Measurements from ENCODE around the gene DAPK2. TPM values are rescaled to one million over a fixed set of nuclear protein-coding genes. Genes with fewer than 3 reads are reported as not detected.
A peak's percentile ranks its signal among the peaks of the same experiment; 100 is the strongest.

The DAPK2 gene
- total RNA-seq, 1 donor from 2014 or later, result 39.0 TPM

- Histone ChIP-seq H3K4me1 (peaks cover 91% of the 10 kb centered on the region), H3K27ac (replicated peaks) (peak overlapping the region; percentile 95), H3K9me3 (replicated peaks) (no peaks in the 10 kb centered on the region), H3K4me3 (no peak overlapping the region), H3K36me3 (no peaks in the 10 kb centered on the region), H3K27me3 (ENCODE audit: low read depth) (no peaks in the 10 kb centered on the region)
- peak; percentile 14 for TF ChIP-seq CTCF (IDR thresholded peaks at IDR 0.05; ENCODE audit: borderline replicate concordance)
- DNase-seq, result no peak
- intact Hi-C loops (cut with micrococcal nuclease), result no loop called here
These were observed 63.1 kb downstream of the DAPK2 start for GRCh38 chr15:63983061-63983711.

- no peak for DNase-seq
These were observed 63.9 kb downstream of the DAPK2 start for GRCh38 chr15:63982381-63982854.

GRCh38 chr15:63981596-63982320 is 64.5 kb downstream of the DAPK2 start:
- DNase-seq, result no peak
- intact Hi-C loops (cut with micrococcal nuclease), result no loop called here
- H3K27me3 ChIP-seq (ENCODE audit: low read depth), result no peaks in the 10 kb centered on the region
- peak overlapping the region; percentile 95 for H3K27ac ChIP-seq (replicated peaks)
- no peak overlapping the region for H3K4me3 ChIP-seq
- H3K4me1 ChIP-seq, result peaks cover 88% of the 10 kb centered on the region
- no peaks in the 10 kb centered on the region for H3K36me3 ChIP-seq
- no peaks in the 10 kb centered on the region for H3K9me3 ChIP-seq (replicated peaks)
- no peak for TF ChIP-seq CTCF (IDR thresholded peaks at IDR 0.05; ENCODE audit: borderline replicate concordance)

More at GRCh38 chr15:63982381-63982854, 63.9 kb downstream of the DAPK2 start:
- Histone ChIP-seq H3K36me3 (no peaks in the 10 kb centered on the region), H3K9me3 (replicated peaks) (no peaks in the 10 kb centered on the region), H3K27ac (replicated peaks) (peak overlapping the region; percentile 95), H3K4me1 (peaks cover 91% of the 10 kb centered on the region), H3K4me3 (no peak overlapping the region), H3K27me3 (ENCODE audit: low read depth) (no peaks in the 10 kb centered on the region)
- intact Hi-C loops (cut with micrococcal nuclease), result no loop called here
- no peak for TF ChIP-seq CTCF (IDR thresholded peaks at IDR 0.05; ENCODE audit: borderline replicate concordance)

- H3K27me3 ChIP-seq (ENCODE audit: low read depth), result no peaks in the 10 kb centered on the region
- H3K4me3 ChIP-seq, result no peak overlapping the region
- no peaks in the 10 kb centered on the region for H3K9me3 ChIP-seq (replicated peaks)
- H3K4me1 ChIP-seq, result peaks cover 82% of the 10 kb centered on the region
- no peaks in the 10 kb centered on the region for H3K36me3 ChIP-seq
- H3K27ac ChIP-seq (replicated peaks), result peak overlapping the region; percentile 95
- no peak for DNase-seq
- intact Hi-C loops (cut with micrococcal nuclease), result no loop called here
- no peak for TF ChIP-seq CTCF (IDR thresholded peaks at IDR 0.05; ENCODE audit: borderline replicate concordance)
These were observed 67.0 kb downstream of the DAPK2 start for GRCh38 chr15:63979262-63979793.

- no peak for TF ChIP-seq CTCF (IDR thresholded peaks at IDR 0.05; ENCODE audit: borderline replicate concordance)
- DNase-seq, result peak; percentile 66
- no peaks in the 10 kb centered on the region for H3K9me3 ChIP-seq (replicated peaks)
- H3K27ac ChIP-seq (replicated peaks), result peak overlapping the region; percentile 95
- intact Hi-C loops (cut with micrococcal nuclease), result no loop called here
- H3K36me3 ChIP-seq, result no peaks in the 10 kb centered on the region
- H3K4me3 ChIP-seq, result no peak overlapping the region
- H3K4me1 ChIP-seq, result peaks cover 82% of the 10 kb centered on the region
- no peaks in the 10 kb centered on the region for H3K27me3 ChIP-seq (ENCODE audit: low read depth)
These were observed 67.6 kb downstream of the DAPK2 start for GRCh38 chr15:63978511-63979261.
